B cell (primary cell): Measurements from ENCODE around the gene TBKBP1.

Source experiments
- EZH2 ChIP-seq: IDR thresholded peaks from 2 replicates; pipeline ENCODE4 v1.6.1; 2012; ENCODE audit warnings: borderline replicate concordance, low read depth, mild to moderate bottlenecking, moderate library complexity, low read length; ENCODE audit not compliant: insufficient read depth, poor library complexity, severe bottlenecking
- TF ChIP-seq, protein P1 (sequence below): fragments of 200-600 bp; IDR thresholded peaks from one replicate; pipeline ENCODE4 v1.8.0; 2022; ENCODE audit warnings: antibody characterized with exemption, mild to moderate bottlenecking

DNA sequence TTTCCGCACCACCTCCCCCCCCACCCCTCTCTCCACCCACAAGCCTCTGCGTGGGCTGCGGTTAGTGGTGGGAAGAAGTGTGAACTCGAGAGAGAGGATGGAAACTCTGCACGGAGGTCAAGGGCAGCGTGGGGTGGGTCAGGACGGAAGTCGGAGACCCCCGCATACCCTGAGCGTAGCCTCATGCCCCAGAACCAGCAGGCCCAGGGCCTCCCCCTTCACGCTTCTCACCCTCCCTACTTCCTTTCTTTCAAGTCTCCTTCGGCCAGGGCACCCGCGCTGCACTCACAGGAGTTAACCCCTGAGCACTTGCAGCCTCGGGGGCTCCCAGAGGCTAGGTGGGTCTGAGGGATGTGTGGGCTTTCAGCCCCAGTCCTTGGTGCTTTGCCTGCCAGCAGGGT lies 9.2 kb downstream of the TBKBP1 start:
- TF ChIP-seq EZH2 = no peak
- TF ChIP-seq, protein P1, sequence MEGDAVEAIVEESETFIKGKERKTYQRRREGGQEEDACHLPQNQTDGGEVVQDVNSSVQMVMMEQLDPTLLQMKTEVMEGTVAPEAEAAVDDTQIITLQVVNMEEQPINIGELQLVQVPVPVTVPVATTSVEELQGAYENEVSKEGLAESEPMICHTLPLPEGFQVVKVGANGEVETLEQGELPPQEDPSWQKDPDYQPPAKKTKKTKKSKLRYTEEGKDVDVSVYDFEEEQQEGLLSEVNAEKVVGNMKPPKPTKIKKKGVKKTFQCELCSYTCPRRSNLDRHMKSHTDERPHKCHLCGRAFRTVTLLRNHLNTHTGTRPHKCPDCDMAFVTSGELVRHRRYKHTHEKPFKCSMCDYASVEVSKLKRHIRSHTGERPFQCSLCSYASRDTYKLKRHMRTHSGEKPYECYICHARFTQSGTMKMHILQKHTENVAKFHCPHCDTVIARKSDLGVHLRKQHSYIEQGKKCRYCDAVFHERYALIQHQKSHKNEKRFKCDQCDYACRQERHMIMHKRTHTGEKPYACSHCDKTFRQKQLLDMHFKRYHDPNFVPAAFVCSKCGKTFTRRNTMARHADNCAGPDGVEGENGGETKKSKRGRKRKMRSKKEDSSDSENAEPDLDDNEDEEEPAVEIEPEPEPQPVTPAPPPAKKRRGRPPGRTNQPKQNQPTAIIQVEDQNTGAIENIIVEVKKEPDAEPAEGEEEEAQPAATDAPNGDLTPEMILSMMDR = no peak
